Stimulated activated CD4-positive, alpha-beta T cell treated with anti-CD3 and anti-CD28 coated beads, TNF-alpha, amount 100 ng/mL, for 1 hour (primary cell): ENCODE data around the gene DNAI4.
"Not testable (repeated sequence)": the region's sequence is repeated elsewhere in the genome, so short reads cannot be mapped to it uniquely, and the experiment has no call there.

ENCODE experiments used
- DNase-seq, 3 donors: peaks; one replicate each; pipeline ENCODE4 v3.0.0-alpha.2; 2020; ENCODE audit warnings: low read depth in 3 of 3, low spot score in 1 of 3

DNAI4 gene

DNA sequence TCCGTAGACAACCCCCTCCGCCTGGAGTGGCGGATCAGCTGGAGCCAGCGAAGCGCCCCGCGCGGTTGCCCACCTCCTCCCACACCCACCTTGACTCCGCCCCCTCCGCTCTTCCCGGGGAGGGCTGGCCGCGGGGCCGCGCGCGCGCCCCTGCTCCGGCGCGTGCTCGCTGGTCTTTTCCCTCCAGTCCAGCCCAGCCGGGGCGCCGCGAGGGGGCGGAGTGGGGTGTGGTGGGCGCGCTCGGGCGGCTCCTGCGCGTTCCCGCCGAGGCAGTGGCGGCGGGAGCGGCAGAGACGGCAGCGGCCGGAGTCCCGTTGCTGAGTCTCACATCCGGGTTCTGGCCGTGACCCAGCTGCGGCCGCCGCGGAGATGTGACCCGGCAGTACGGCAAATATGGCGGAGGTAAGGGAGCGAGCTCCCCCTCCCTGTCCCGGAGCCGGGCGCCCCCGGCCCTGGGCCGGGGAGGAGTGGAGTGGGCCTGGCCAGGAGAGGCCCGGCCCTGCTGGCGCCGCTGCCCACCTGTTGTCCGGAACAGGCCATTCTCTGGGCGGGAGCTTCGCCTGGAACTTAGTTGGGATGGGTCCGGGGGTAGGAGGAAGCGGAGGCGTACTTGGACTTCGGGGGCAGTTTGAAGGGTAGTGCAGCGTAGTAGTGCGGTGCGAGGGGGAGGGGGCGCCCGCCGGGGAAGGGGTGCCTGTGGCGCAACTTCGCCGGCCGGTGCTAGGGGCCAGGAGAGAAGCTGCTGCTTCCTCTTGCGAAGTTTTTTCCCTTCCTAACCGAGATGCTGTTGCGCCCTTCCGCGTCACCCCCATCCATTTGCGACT is 5.6 kb upstream of the DNAI4 start:
- peak; percentile 74 to 90 (median 89) for DNase-seq

DNA sequence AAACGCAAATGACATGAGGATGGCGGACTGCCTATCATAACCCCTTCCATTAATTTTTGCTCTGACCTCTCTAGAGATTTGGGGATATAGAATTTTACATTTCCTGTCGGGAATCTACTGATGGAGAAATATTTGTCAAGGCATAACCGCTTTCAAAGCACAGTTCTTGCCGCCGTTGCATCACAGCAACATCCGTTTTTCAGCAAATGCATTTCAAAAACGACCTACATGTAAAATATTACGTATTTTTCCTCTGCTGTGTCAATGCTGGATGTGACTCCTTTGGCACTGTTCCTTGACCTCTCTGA is 5.0 kb upstream of the DNAI4 start:
- DNase-seq, result no peak

DNA sequence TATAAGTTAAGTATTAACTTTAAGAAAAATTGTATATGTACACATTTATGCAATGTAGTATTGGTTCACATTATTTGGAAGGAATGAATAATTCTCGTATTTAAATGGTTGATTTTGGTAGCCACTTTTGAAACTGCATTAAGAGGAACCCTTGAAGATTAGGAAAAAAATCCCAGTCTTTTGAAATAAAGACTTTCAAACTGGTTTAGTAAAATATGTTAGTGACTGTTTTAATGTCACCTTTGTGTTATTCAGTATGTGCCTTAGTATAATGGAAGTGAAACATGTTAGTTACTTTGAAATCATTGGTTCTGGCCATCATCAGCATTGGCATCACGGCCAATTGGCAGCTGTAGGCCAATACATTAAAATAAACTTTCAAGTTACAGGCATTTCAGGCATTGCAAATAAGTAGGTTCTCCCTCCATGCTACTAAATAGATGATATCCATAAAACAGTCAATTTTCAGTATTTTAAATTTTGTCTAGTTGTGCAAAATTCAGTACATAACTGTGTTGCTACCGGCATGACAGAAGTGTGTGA is 4.6 kb upstream of the DNAI4 start:
- no peak for DNase-seq

DNA sequence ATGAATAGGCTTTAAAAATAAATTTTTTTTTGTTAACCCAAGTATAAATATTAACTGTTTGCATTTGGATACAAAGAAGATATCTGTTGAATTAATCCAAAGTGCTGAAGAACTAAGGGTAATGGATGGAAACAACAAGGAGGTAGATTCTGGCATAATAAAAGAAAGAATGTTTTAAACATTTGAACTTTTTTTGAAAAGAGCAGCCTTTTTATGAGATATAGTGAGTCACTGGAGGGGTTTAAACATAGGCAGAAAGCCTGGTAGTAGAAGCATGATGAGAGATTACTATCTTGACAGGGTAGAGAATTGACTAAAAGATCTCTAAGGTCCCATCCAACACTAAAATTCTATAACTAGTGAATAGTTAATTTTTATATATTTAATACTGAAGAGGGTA is 2.9 kb upstream of the DNAI4 start:
- DNase-seq, result no peak

DNA sequence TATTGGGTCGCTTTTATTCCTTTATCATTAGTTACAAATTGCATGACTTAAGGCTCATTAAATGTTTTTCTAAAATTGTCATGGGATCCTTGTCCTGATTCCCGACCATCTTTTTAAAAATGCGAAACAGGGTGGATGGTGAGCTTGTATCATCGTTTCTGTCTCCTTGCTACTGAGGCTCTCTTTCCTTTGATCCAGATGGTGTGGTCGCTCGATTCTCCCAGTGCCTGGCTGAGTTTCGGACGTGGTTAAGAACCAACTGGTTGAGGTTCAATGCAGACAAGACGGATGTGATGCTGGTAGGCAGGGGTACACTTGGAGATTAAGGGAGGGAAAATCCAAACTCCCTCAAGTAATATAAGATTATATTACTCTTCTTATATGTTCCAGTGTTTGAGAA is 1.3 kb upstream of the DNAI4 start:
- DNase-seq, result no peak

DNA sequence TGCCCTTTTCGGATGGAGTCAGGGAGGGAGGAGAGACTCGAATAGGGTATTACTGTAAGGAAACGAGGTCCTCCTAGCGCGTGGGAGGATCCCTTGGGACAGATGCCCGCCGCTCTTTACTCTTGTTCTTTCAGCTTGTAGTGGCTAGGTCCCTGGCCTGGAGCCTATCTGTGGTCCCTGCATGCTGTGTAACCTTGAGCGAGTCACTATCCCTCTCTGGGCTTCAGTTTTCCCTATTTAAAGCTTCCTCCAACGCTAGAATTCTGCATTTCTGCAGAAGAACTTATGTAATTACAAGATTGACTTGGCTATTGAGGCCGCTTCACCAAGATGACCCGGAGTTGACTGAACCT is 878 bp upstream of the DNAI4 start:
- DNase-seq, result no peak

DNA sequence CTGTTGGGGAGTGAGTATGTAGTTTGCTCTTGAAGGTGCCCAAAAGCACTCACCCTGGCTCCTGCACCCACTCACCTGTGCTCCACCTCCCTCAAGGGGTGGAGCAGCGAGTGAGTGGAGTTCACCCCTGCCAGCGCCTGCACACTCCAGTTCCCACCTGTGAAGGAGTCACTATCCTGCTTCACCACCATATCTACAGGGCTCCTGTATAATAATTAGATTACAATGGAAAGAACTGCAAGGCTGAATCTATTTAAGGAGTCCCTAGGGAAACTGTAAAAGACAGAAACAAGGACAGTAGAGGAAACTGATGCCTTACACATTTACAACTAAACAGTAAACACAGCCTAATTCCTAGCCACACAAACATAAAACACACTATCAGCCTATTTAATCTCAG is 4.1 kb downstream of the DNAI4 start:
- no peak for DNase-seq

DNA sequence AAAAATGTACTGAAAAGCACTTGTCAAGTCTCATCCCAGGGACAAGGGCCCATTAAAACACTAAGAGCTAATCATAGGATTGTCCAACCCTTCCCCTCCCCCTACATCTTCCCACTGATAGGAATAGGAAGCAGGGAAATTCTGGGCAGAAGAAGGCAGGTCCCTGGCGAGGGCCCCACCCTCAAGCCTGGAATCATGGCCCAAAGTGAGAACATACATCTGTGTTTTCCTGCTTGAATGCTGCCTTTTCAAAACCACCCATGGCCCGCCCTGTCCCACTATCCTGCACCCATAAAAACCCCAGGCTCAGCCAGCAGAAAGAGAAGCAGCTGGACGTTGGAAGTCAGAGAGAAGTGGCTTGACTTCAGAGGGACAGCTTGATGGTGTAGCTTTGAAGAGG is 4.8 kb downstream of the DNAI4 start:
- DNase-seq, result no peak

DNA sequence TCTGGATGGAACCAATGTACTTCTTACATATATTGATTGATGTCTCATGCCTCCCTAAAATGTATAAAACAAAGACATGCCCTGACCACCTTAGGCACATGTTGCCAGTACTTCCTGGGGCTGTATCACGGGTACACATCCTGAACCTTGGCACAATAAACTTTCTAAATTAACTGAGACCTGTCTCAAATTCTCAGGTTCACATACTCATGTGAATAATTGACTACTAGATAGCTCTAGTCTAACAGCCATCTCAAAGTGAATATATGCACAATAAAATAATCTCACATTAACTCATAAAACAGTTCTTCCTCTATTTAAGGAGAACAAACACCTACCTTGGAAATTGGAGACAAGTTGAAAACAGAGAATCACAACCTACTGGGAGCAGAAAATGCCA is 5.6 kb downstream of the DNAI4 start:
- no peak for DNase-seq

DNA sequence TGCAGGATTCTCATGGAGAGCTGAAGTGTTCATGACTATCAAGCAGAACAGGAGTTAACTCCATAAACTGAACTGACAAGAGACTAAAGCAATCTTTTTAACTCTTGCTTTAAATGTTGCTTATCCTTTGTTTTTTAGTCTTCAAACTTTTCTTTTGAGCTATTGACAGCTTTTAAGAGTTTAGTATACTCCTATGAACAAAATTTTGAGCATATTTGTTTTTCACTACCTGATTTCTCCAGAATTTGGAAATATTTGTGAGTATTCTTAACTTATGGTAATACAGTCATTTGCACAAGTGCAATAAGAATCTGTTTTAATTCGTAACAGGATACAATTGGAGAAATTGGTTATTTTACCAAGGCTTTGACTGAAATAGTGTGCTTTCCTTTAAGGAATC is 7.2 kb downstream of the DNAI4 start:
- DNase-seq, result no peak

DNA sequence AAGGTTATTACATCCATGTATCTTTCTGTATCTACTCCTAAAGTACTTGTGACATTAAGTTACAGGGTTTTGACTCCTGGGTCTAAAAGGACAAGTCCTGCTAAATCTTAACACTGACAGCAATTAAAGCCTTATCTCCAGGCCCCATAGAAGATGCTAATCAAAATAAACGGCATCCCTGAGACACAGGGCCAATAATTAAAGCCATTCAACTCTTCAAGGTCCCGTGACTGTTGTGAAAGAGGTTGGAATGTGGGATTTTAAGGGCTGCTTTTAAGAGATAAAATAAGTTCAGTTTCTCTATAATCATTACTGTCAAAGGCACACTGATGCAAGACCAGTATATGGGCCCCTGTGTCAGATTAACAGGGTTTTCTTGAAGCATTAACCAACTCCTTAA is 8.3 kb downstream of the DNAI4 start:
- DNase-seq, result no peak

DNA sequence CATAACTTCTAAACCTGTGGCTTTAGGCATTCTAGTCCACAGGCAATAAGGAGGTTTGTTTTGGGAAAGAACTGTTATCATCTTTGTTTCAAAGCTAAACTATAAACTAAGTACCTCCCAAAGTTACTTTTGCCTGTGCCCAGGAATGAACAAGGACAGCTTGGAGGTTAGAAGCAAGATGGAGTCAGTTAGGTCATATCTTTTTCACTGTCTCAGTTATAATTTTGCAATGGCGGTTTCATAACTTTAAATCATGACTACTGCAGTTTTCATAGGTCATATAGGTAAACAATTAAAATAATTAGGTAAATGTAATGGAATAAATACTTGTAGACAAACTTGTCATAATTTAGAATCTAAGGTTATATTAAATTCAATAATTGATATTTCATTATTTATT is 9.5 kb downstream of the DNAI4 start:
- not testable (repeated sequence) for DNase-seq

DNA sequence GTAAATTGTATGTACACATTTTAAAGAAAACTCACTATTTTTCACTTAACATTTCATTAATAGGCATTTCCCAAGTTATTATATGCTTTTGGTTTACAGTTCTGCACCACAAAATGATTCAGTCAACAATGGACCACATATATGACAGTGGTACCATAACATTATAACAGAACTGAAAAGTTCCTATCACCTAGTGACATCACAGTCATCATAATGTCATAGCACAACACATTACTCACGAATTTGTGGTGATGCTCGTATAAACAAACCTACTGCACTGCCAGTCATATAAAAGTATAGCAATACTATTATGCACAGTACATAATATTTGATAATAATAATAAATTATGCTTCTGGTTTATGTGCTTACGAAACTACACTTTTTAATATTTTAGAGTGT is 30.9 kb downstream of the DNAI4 start:
- DNase-seq, result no peak

DNA sequence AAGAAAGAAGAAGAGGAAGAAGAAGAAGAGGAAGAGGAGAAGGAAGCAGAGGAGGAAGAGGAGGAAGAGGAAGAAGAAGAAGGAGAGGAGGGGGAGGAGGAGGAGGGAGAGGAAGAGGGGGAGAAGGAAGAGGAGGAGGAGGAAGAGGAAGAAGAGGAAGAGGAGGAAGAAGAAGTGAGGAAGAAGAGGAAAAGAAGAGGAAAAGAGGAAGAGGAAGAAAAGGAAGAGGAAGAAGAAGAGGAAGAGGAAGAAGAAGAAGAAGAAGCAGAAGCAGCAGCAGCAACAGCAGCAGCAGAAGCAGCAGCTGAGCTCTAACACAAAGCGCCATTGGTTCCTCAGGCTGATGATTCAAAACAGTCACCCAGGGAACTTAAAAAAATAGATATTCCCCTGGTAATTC is 34.0 kb downstream of the DNAI4 start:
- no peak for DNase-seq

DNA sequence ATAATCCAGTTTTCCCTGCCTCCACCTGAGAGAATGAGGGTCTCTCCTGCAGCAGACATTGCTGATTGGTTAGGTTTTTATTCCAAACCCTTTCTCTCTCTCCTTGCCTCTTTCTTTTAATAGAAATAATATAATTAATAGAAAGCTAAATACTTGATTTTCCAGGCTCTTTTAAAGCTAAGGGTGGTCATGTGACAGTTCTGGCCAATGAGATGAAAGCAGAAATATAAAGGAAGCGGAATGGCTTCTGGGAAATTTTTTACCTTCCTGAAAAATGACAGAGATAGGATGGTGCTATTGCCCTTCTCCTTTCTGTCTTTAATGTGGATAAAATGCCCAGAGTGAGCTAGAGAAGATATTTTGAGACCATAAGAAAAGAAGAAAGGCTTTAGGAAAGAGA is 35.6 kb downstream of the DNAI4 start:
- no peak for DNase-seq

DNA sequence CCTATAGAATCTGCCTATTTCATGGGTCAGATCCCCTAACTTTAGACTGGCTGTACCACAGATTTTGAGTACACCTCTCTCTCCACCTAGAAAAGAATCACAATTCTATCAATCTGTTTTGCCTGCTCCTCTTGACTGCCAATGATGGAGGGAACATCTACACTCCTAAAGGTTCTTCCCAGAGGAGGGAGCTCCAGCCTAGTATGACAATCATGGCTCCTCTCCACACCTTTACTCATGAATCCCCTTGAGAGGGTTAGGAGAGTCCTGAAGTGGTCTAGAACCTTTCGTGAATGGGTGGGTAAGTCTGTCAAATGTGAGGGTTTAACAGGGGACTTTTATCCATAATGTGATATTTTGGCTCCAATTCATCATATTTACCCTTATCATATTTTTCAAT is 48.0 kb downstream of the DNAI4 start:
- DNase-seq, result no peak

DNA sequence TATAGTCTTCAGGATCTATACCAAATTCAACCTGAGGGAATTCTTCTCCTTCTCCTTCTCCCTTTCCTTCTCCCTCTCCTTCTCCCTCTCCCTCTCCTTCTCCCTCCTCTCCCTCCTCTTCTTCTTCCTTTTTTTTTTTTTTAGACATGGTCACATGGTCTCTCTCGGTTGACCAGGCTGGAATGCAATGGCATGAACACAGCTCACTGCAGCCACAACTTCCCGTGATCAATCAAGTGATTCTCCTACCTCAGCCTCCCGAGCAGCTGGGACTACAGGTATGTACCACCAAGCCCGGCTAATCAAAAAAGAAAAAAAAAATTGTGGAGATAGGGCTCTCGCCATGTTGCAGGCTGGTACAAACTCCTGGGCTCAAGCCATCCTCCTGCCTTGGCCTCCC is 51.5 kb downstream of the DNAI4 start:
- no peak for DNase-seq

DNA sequence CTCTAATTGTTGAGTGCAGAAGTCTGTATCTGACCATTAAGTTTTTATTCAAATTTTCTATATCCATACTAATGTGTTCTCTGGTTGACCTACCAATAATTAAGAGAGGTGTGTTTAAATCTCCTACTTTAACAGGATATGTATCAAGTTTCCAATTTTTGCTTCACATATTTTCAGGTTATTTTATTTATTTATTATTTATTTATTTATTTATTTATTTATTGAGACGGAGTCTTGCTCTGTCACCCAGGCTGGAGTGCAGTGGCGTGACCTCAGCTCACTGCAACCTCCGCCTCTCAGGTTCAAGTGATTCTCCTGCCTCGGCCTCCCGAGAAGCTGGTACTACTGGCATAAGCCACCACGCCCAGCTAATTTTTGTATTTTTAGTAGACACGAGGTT is 52.6 kb downstream of the DNAI4 start:
- not testable (repeated sequence) for DNase-seq

DNA sequence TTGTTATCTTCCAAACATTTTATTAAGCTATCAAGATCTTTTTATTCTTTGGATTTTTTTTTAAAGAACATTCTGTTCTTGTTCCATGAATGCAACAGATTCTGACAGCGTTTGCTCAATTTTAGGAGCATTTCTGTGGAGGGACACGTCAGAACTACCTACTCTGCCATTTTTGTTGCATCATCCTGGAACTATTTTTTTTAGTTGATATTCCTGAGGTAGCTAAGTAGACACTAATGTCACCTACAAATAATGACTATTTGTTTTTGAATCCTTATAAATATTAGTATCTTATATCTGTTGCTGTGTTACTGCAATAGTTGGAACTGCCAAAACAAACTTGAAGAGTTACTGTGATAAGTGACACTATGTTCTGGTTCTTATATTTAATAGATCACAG is 57.2 kb downstream of the DNAI4 start:
- no peak for DNase-seq

DNA sequence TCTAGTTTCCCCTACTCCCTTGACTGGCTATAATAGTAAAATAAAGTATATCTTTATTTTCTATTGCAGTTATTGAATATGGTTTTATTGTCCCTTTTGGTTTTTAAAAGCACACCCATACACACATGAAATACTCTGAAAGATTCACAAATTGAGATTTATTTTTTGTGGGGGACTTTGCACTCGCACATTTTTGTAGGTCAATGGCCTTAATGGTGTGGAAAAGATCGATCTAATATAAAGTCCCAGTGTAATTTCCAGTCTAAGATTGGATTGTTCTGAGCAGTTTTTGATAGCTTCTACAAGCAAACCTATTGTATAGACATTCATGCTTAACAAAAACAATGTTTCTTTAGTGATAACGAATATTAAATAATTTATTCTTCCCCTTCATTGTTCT is 64.1 kb downstream of the DNAI4 start:
- no peak for DNase-seq

DNA sequence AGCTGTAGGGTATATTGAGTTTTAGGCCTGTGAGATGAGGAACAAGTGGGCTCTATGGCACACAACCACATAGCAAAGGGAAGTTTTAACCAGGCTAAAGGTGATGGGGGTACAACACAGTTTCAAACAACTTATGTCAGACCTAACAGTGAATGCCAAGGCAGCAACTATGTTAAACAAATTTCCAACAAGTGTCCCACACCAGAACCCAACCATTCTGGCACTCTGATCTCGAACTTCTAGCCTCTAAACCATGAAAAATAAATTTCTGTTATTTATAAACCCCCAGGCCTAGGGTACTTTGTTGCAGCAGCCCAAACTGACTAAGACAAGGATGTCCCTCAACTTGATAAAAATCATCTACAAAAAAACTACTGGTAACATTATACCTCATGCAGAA is 71.3 kb downstream of the DNAI4 start:
- no peak for DNase-seq

DNA sequence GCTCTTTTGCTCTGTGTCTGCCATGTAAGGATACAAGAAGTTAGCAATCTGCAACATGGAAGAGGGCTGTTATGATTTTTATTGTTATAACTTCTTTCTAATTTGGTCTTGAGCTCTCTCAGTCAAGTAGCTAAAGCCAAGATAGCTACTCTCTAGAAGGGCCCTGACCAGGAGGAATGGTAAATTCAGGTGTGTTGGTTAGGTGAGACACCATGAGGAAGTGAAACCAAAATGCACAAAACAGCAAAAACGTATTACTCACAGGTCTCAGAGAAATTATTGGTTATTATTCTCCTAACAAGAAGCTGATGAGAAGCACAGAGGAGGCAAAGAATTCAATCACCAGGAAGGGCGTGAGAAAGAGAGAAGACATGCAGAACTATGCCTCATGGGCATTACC is 71.8 kb downstream of the DNAI4 start:
- DNase-seq, result no peak

DNA sequence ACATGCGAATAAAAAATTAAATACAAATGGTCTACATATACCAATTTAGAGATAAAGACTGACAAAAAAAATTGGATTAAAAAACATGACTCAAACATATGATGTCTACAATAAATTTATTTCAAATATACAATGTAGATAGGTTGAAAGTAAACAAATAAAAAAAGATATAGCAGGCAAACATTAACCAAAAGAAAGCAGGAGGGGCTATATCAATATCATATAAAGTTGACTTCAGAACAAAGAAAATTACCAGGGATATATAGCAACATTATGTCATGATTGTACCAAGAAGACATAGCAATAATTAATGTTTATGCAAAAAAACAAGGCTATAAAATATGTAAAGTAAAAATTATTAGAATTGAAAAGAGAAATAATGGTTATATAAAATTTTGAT is 73.7 kb downstream of the DNAI4 start:
- no peak for DNase-seq

DNA sequence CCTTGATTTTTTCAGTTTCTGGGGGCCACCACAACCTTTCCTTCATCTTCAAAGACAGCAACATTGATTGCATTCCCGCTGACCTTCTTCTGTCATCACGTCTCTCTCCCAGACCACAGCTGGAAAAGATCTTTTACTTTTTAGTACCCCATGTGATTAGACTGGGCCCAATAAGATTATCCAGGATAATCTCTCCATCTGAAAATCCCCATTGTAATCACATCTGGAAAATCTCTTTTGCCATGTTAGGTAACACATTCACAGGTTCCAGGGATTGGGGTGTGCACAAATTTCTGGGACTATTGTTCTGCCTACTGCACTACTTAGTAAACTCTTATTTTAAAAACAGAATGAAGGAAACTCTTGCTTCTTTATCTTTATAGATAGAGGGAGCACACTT is 76.5 kb downstream of the DNAI4 start:
- DNase-seq, result no peak
